CD4-positive, alpha-beta T cell treated with Interleukin-15 for 4 hours (primary cell): Measurements from ENCODE around the gene LDLRAD4.
"Not testable (repeated sequence)": the region's sequence is repeated elsewhere in the genome, so short reads cannot be mapped to it uniquely, and the experiment has no call there.

Experiments used
- DNase-seq: peaks from one replicate; pipeline ENCODE4 v3.0.0-alpha.2; 2020; ENCODE audit warnings: low spot score

LDLRAD4 gene

DNA sequence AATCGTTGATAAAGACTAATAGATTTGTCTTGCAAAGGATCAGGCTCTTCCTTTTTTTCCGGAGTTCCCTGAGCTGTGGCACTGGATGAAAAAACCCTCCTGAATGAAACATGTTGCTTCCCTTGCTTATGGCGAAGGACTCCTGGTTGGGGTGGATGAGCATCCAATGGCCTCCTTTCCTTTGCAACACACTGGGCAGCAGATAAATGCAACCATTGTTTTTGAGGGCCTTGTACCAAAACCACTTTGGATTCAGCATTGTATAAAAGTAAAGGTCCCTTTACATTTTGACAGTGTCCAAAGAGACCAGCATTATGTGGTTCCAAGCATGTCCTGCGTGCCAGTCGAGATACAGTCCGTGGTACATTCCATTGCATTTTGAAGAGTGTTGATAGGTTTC, 463.1 kb downstream of the LDLRAD4 start:
- no peak for DNase-seq

GRCh38 chr18:13684546-13684945, 466.0 kb downstream of the LDLRAD4 start:
- no peak for DNase-seq

DNA sequence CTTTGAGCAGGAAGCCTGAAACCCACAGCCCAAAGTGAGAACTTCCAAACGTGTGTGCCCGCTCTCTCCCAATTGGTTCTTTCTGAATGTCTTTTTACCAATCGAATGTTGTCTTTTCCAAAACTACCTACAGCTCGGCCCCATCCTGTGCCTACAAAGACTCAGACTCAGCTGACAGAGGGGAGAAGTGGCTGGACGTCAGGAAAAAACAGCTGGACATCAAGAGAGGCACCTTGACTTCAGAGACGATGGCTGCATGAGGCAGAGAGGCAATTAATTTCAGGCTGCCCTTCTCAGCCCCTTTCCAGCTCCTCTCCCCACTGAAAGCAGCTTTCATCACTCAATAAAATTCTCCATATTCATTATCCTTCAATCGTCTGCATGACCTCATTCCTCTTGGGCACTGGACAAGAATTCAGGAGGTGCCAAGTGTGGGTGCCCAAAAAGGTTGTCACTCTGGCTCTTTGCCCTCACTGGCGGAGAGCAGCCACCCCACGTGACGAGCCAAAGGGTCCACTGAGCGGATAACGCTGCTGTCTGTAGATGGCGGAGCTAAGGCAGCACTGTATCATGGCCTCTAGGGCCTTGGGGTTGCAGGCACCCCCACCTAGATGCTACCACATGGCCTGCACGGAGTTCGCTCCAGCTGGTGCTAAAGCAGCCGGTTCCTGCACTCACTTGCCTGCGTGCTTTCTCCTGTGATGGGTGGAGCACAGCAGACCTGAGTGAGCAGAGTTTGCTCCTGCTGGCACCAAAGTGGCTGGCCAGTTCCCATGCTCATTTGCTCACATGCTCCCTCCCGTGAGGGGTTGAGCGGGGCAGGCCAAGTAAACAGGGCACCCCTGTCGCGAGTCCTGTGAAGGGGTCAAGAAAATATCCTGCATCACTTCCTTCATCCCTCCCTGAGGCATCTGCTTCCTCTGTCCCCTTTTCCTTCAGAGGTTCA, 469.9 kb downstream of the LDLRAD4 start:
- no peak for DNase-seq

- DNase-seq = not testable (repeated sequence)
Observed at GRCh38 chr18:13690060-13690459, 471.5 kb downstream of the LDLRAD4 start.

DNA sequence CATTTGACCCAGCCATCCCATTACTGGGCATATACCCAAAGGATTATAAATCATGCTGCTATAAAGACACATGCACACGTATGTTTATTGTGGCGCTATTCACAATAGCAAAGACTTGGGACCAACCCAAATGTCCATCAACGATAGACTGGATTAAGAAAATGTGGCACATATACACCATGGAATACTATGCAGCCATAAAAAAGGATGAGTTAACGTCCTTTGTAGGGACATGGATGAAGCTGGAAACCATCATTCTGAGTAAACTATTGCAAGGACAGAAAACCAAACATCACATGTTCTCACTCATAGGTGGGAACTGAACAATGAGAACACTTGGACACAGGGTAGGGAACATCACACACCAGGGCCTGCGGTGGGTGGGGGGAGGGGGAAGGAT, 476.8 kb downstream of the LDLRAD4 start:
- DNase-seq = not testable (repeated sequence)

DNA sequence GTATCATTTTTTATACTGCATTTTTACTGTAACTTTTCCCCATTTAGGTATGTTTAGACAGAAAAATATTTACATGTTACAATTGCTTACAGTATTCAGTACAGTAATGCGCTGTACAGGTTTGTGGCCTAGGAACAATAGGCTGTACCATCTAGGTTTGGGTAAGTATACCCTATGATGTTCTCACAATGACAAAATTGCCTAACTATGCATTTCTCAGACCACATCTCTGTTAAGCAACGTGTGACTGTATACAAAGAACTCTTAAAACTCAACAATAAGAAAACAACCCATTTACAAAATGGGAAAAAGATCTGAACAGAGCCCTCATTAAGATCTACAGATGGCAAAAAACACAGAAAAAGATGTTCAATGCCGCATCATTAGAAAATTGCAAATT, 478.4 kb downstream of the LDLRAD4 start:
- no peak for DNase-seq

GRCh38 chr18:13700153-13700552, 481.6 kb downstream of the LDLRAD4 start:
- no peak for DNase-seq
